HG03521 (cell line): ENCODE results near the gene METTL8.

Experiments used
- ATAC-seq: cut with Tn5 transposase; IDR thresholded peaks from one replicate; pipeline ENCODE4 v1.9.1; 2021; ENCODE audit warnings: mild to moderate bottlenecking, moderate library complexity; ENCODE audit not compliant: unreplicated experiment

METTL8 gene

GRCh38 chr2:171271386-171271785, 162.4 kb downstream of the METTL8 start:
- no peak for ATAC-seq

GRCh38 chr2:171267855-171268629, 165.7 kb downstream of the METTL8 start:
- no peak for ATAC-seq
